Esophagus (tissue), 2 donors: ENCODE results near the gene FBXW4. TPM values are rescaled to one million over a fixed set of nuclear protein-coding genes. Genes with fewer than 3 reads are reported as not detected.

Source experiments
- H3K27ac ChIP-seq, 2 donors: one replicate each; pipeline ENCODE4 v1.5.1; 2013; ENCODE audit warnings: low read depth in 2 of 2, mild to moderate bottlenecking in 2 of 2, inconsistent platforms in 1 of 2, low read length in 1 of 2, moderate library complexity in 1 of 2
- H3K27me3 ChIP-seq, 2 donors: one replicate each; pipeline ENCODE4 v1.6.1; 2013; ENCODE audit warnings: low read length in 2 of 2, control low read depth in 1 of 2, mild to moderate bottlenecking in 1 of 2; ENCODE audit not compliant: insufficient read depth in 2 of 2, control insufficient read depth in 1 of 2
- H3K36me3 ChIP-seq, 2 donors: one replicate each; pipeline ENCODE4 v1.6.1; 2013; ENCODE audit warnings: low read length in 1 of 2; ENCODE audit not compliant: control insufficient read depth in 2 of 2, insufficient read depth in 2 of 2
- H3K4me1 ChIP-seq, 2 donors: one replicate each; pipeline ENCODE4 v1.6.1; 2013; ENCODE audit warnings: low read length in 1 of 2; ENCODE audit not compliant: control insufficient read depth in 2 of 2, insufficient read depth in 2 of 2
- H3K4me3 ChIP-seq, 2 donors: one replicate each; pipeline ENCODE4 v1.5.1; 2013; ENCODE audit warnings: low read length in 2 of 2, mild to moderate bottlenecking in 2 of 2, low read depth in 1 of 2, moderate library complexity in 1 of 2
- H3K9me3 ChIP-seq, 2 donors: one replicate each; pipeline ENCODE4 v1.6.1; 2013; ENCODE audit warnings: mild to moderate bottlenecking in 2 of 2, low read depth in 1 of 2, low read length in 1 of 2, moderate library complexity in 1 of 2; ENCODE audit not compliant: control insufficient read depth in 2 of 2, insufficient read depth in 1 of 2
- WGBS, 2 donors: extraction: QIAGEN DNeasy Blood & Tissue Kit; methylation state at CpG; one replicate each; pipeline ENCODE4 v1.1.7; 2013; 5-methylcytosine and 5-hydroxymethylcytosine counted together
- polyA plus RNA-seq, 2 donors: library from polyadenylated mRNA; stranded (reverse); fragments of 200-250 nt; gene quantifications; one replicate each; pipeline ENCODE4 v1.2.3, GENCODE V29; 2013
- donor health status: healthy with polysubstance abuse.
- donor health status: Bipolar disorder and iron deficiency.

The FBXW4 gene
- polyA plus RNA-seq, 2 donors = 27.0 to 31.1 TPM

GRCh38 chr10:101616415-101617101, 78.4 kb downstream of the FBXW4 start:
- Histone ChIP-seq H3K27ac (no peak overlapping the region), H3K4me3 (no peak overlapping the region), H3K4me1 (peaks cover 0 to 2% of the 10 kb centered on the region in 2 donors), H3K9me3 (peaks cover 0 to 2% of the 10 kb centered on the region in 2 donors), H3K36me3 (peaks cover 10 to 35% of the 10 kb centered on the region in 2 donors), H3K27me3 (no peaks in the 10 kb centered on the region)
- WGBS, 2 donors = 81 to 82% methylated on average over 9 of the region's 9 CpGs

- Histone ChIP-seq H3K4me1 (peaks cover 0 to 2% of the 10 kb centered on the region in 2 donors), H3K27me3 (no peaks in the 10 kb centered on the region), H3K36me3 (peaks cover 11 to 43% of the 10 kb centered on the region in 2 donors), H3K27ac (no peak overlapping the region), H3K9me3 (peaks cover 0 to 2% of the 10 kb centered on the region in 2 donors), H3K4me3 (no peak overlapping the region)
- WGBS, 2 donors = 86 to 88% methylated on average over 5 of the region's 5 CpGs
Measured at GRCh38 chr10:101615525-101616116, 79.3 kb downstream of the FBXW4 start.

- Histone ChIP-seq H3K4me3 (no peak overlapping the region), H3K27me3 (no peaks in the 10 kb centered on the region), H3K9me3 (peaks cover 0 to 2% of the 10 kb centered on the region in 2 donors), H3K4me1 (peaks cover 0 to 2% of the 10 kb centered on the region in 2 donors), H3K27ac (no peak overlapping the region), H3K36me3 (peaks cover 15 to 44% of the 10 kb centered on the region in 2 donors)
- WGBS, 2 donors = 76 to 78% methylated on average over 13 of the region's 13 CpGs
Measured at GRCh38 chr10:101614663-101615524, 80.1 kb downstream of the FBXW4 start.

- 96 to 98% methylated on average over 3 of the region's 3 CpGs for WGBS, 2 donors
- no peaks in the 10 kb centered on the region for H3K27me3 ChIP-seq
- H3K9me3 ChIP-seq = peaks cover 0 to 2% of the 10 kb centered on the region in 2 donors
- no peak overlapping the region for H3K27ac ChIP-seq
- peaks cover 25 to 46% of the 10 kb centered on the region in 2 donors for H3K36me3 ChIP-seq
- H3K4me3 ChIP-seq = no peak overlapping the region
- no peaks in the 10 kb centered on the region for H3K4me1 ChIP-seq
Measured at GRCh38 chr10:101613646-101614045, 81.3 kb downstream of the FBXW4 start.

- Histone ChIP-seq H3K4me1 (no peaks in the 10 kb centered on the region), H3K9me3 (peaks cover 0 to 2% of the 10 kb centered on the region in 2 donors), H3K4me3 (no peak overlapping the region), H3K36me3 (peaks cover 28 to 48% of the 10 kb centered on the region in 2 donors), H3K27me3 (no peaks in the 10 kb centered on the region), H3K27ac (no peak overlapping the region)
- 66 to 74% methylated on average over 10 of the region's 10 CpGs for WGBS, 2 donors
Measured at GRCh38 chr10:101612872-101613271, 82.1 kb downstream of the FBXW4 start.

- WGBS, 2 donors = 90 to 92% methylated on average over 6 of the region's 6 CpGs
- Histone ChIP-seq H3K27ac (no peak overlapping the region), H3K4me3 (no peak overlapping the region), H3K27me3 (no peaks in the 10 kb centered on the region), H3K9me3 (peaks cover 0 to 2% of the 10 kb centered on the region in 2 donors), H3K4me1 (no peaks in the 10 kb centered on the region), H3K36me3 (peaks cover 28 to 50% of the 10 kb centered on the region in 2 donors)
Measured at GRCh38 chr10:101612086-101612485, 82.9 kb downstream of the FBXW4 start.

- Histone ChIP-seq H3K27ac (no peak overlapping the region), H3K27me3 (no peaks in the 10 kb centered on the region), H3K9me3 (peaks cover 0 to 2% of the 10 kb centered on the region in 2 donors), H3K4me1 (no peaks in the 10 kb centered on the region), H3K36me3 (peaks cover 28 to 46% of the 10 kb centered on the region in 2 donors), H3K4me3 (no peak overlapping the region)
- 67 to 74% methylated on average over 16 of the region's 16 CpGs for WGBS, 2 donors
Measured at GRCh38 chr10:101611096-101611905, 83.7 kb downstream of the FBXW4 start.

GRCh38 chr10:101609481-101609880, 85.5 kb downstream of the FBXW4 start:
- 84 to 94% methylated on average over 4 of the region's 4 CpGs for WGBS, 2 donors
- Histone ChIP-seq H3K4me3 (no peak overlapping the region), H3K27ac (no peak overlapping the region), H3K36me3 (peaks cover 25 to 43% of the 10 kb centered on the region in 2 donors), H3K4me1 (no peaks in the 10 kb centered on the region), H3K9me3 (no peaks in the 10 kb centered on the region), H3K27me3 (no peaks in the 10 kb centered on the region)

GRCh38 chr10:101607124-101607523, 87.8 kb downstream of the FBXW4 start:
- WGBS, 2 donors = 42 to 48% methylated on average over 2 of the region's 2 CpGs
- Histone ChIP-seq H3K4me3 (no peak overlapping the region), H3K9me3 (no peaks in the 10 kb centered on the region), H3K27ac (no peak overlapping the region), H3K36me3 (peaks cover 25 to 32% of the 10 kb centered on the region in 2 donors), H3K4me1 (no peaks in the 10 kb centered on the region), H3K27me3 (no peaks in the 10 kb centered on the region)
